OCI-LY7 (cell line): ENCODE data around the gene SV2C. TPM values are rescaled to one million over a fixed set of nuclear protein-coding genes. Genes with fewer than 3 reads are reported as not detected.

ENCODE experiments used
- BruUV-seq: library from RNA; stranded (reverse); fragments of 400-500 nt; replicated peaks from 2 replicates; lab custom pipeline; 2021; lab: Mats Ljungman, UMichigan
- CTCF ChIA-PET: fragments of 300-600 bp; sonication (Branson Sonifier 250); formaldehyde crosslinking; loops from one replicate; lab custom pipeline; 2022; ENCODE audit warnings: antibody characterized with exemption; ENCODE audit not compliant: unreplicated experiment; lab: Charles Lee
- POLR2A ChIA-PET: fragments of 300-600 bp; sonication (Branson Sonifier 250); formaldehyde crosslinking; loops from one replicate; lab custom pipeline; 2022; ENCODE audit warnings: antibody characterized with exemption; lab: Charles Lee
- DNase-seq: peaks from one replicate; pipeline ENCODE4 v3.0.0-alpha.2; 2015; ENCODE audit warnings: low spot score
- H2AFZ ChIP-seq: fragments of 200-600 bp; sonication (generic), shearing (Covaris generic); 2 replicates; pipeline ENCODE4 v1.6.1; 2014; ENCODE audit warnings: mild to moderate bottlenecking, antibody characterized with exemption, low read length, moderate library complexity
- H3K27ac ChIP-seq: fragments of 200-600 bp; sonication (generic); 2 replicates; pipeline ENCODE4 v1.5.1; 2014; ENCODE audit warnings: mixed run types, low read depth, mild to moderate bottlenecking, moderate library complexity, low read length, inconsistent platforms; ENCODE audit not compliant: poor library complexity, severe bottlenecking
- H3K36me3 ChIP-seq: fragments of 200-600 bp; sonication (generic); 2 replicates; pipeline ENCODE4 v1.6.1; 2014; ENCODE audit warnings: mild to moderate bottlenecking, antibody characterized with exemption, low read length, moderate library complexity, mixed read lengths; ENCODE audit not compliant: insufficient read depth
- H3K4me1 ChIP-seq: fragments of 200-600 bp; sonication (generic); 2 replicates; pipeline ENCODE4 v1.5.1; 2014; ENCODE audit warnings: mild to moderate bottlenecking, low read length; ENCODE audit not compliant: insufficient read depth, poor library complexity, severe bottlenecking
- H3K4me2 ChIP-seq: fragments of 200-600 bp; sonication (generic); 2 replicates; pipeline ENCODE4 v1.6.1; 2014; ENCODE audit warnings: mild to moderate bottlenecking, low read length
- H3K4me3 ChIP-seq: fragments of 200-600 bp; sonication (generic); 2 replicates; pipeline ENCODE4 v1.5.1; 2014; ENCODE audit warnings: mild to moderate bottlenecking, low read depth, low read length; ENCODE audit not compliant: poor library complexity, severe bottlenecking
- H3K79me2 ChIP-seq: fragments of 200-600 bp; sonication (generic); 2 replicates; pipeline ENCODE4 v1.6.1; 2016; ENCODE audit warnings: low read depth, mild to moderate bottlenecking, low read length, moderate library complexity, mixed read lengths; ENCODE audit not compliant: insufficient read depth
- H3K9me2 ChIP-seq: fragments of 200-600 bp; sonication (generic); 2 replicates; pipeline ENCODE4 v1.6.1; 2016; ENCODE audit warnings: mild to moderate bottlenecking, low read length, mixed read lengths; ENCODE audit not compliant: insufficient read depth
- H3K9me3 ChIP-seq: fragments of 200-600 bp; sonication (generic); 2 replicates; pipeline ENCODE4 v1.6.1; 2014; ENCODE audit warnings: mild to moderate bottlenecking, mixed run types, low read length, mixed read lengths
- H4K20me1 ChIP-seq: fragments of 200-600 bp; sonication (generic); 2 replicates; pipeline ENCODE4 v1.6.1; 2014; ENCODE audit warnings: mild to moderate bottlenecking, antibody characterized with exemption, low read length, moderate library complexity, mixed read lengths; ENCODE audit not compliant: insufficient read depth
- CTCF ChIP-seq: fragments of 200-600 bp; sonication (generic); conservative IDR thresholded peaks from 2 replicates; pipeline ENCODE4 v1.5.1; 2014; ENCODE audit warnings: mild to moderate bottlenecking, antibody characterized with exemption, low read length, moderate library complexity, mixed read lengths
- EZH2phosphoT487 ChIP-seq: fragments of 200-600 bp; sonication (generic); IDR thresholded peaks from 2 replicates; pipeline ENCODE4 v1.6.1; 2018; ENCODE audit warnings: low read depth, borderline replicate concordance, mild to moderate bottlenecking, mixed run types, antibody characterized with exemption, low read length, moderate library complexity, mixed read lengths
- intact Hi-C: fragments of 100-400 bp; cut with micrococcal nuclease; formaldehyde crosslinking; loops from one replicate; pipeline ENCODE4 v1.10.0; 2022; ENCODE audit not compliant: unreplicated experiment
- small RNA-seq: library from RNA; depleted of rRNA; stranded (forward); fragments of <200 nt; gene quantifications from one replicate; pipeline ENCODE3, GENCODE V24; 2014
- total RNA-seq, 2 experiments: library from RNA; depleted of rRNA in 1 of 2; stranded (reverse); fragments of >200 nt in 1 of 2; shearing (Covaris generic) in 1 of 2; gene quantifications; 2 replicates each; pipeline ENCODE4 v1.2.3, GENCODE V29; 2014 to 2022

Gene SV2C
- total RNA-seq, 2 experiments from 2014 or later: not detected

- H3K4me3 ChIP-seq: peak within 1 kb of the TSS; percentile 93
- H3K36me3 ChIP-seq: peaks cover 12% of the 10 kb centered on the region
- peak within 1 kb of the TSS; percentile 94 for H3K27ac ChIP-seq
- intact Hi-C loops: loop anchor here (1.0 to 10.0 kb wide), 5 partner anchors 52 to 238 kb away; no protein-coding TSS in a partner anchor
- H3K9me2 ChIP-seq: no peaks in the 10 kb centered on the region
- H3K4me2 ChIP-seq: peak within 1 kb of the TSS; percentile 84
- peaks cover 2% of the 10 kb centered on the region for H3K9me3 ChIP-seq
- POLR2A ChIA-PET: interaction anchor here (0.6 to 2.9 kb wide), 12 partner anchors 15 to 204 kb away, joined by 3 to 16 read pairs (median 4); no protein-coding TSS in a partner anchor
- peak; percentile 91 for DNase-seq
- peaks cover 41% of the 10 kb centered on the region; the same call in 1 of the 2 replicates for H3K79me2 ChIP-seq
- peaks cover 54% of the 10 kb centered on the region for H3K4me1 ChIP-seq
- CTCF ChIA-PET: interaction anchor here (0.8 to 1.2 kb wide), 4 partner anchors 14 to 180 kb away, joined by 3 to 6 read pairs (median 6); no protein-coding TSS in a partner anchor
- no TSS peak for BruUV-seq
- peak within 1 kb of the TSS; percentile 80 for H2AFZ ChIP-seq
- no peaks in the 10 kb centered on the region for H4K20me1 ChIP-seq
- TF ChIP-seq CTCF (peak; percentile 82), EZH2phosphoT487 (no peak)
These were observed 319.9 kb downstream of the SV2C start, which contains the start of gene IQGAP2 for GRCh38 chr5:76402886-76403765. IQGAP2 (plus strand) TSS chr5:76403285; CDS start chr5:76403546, 261 bp downstream.

Small RNAs within 50 kb of the gene (small RNA-seq; reads per million reads assigned to genes)
- gene AC113404.2 (not detected), gene RNA5SP186 (not detected)
